Neutrophil (primary cell): ENCODE data around the gene COL26A1.

Experiments
- H3K27ac ChIP-seq: fragments of 200-600 bp; sonication (generic); 2 replicates; pipeline ENCODE4 v1.5.1; 2016; ENCODE audit warnings: mild to moderate bottlenecking, moderate library complexity
- H3K27me3 ChIP-seq: fragments of 200-600 bp; sonication (generic); 2 replicates; pipeline ENCODE4 v1.6.0; 2016; ENCODE audit warnings: mild to moderate bottlenecking
- H3K36me3 ChIP-seq: fragments of 200-600 bp; sonication (generic); 2 replicates; pipeline ENCODE4 v1.5.1; 2017
- H3K4me1 ChIP-seq, 2 experiments: fragments of 200-600 bp in 1 of 2; sonication (generic) in 1 of 2; 1 replicate in 1 of 2; 2 replicates in 1 of 2; pipeline versions ENCODE4 v1.5.1 to v1.6.1; 2013 to 2016; ENCODE audit warnings: low read depth in 1 of 2, low read length in 1 of 2, mild to moderate bottlenecking in 1 of 2, moderate library complexity in 1 of 2; ENCODE audit not compliant: control insufficient read depth in 1 of 2, insufficient read depth in 1 of 2
- H3K4me3 ChIP-seq, 2 experiments: fragments of 200-600 bp in 1 of 2; sonication (generic) in 1 of 2; 1 replicate in 1 of 2; 2 replicates in 1 of 2; pipeline ENCODE4 v1.5.1; 2013 to 2016; ENCODE audit warnings: low read depth in 1 of 2, low read length in 1 of 2, mild to moderate bottlenecking in 1 of 2, moderate library complexity in 1 of 2
- H3K9me3 ChIP-seq: fragments of 200-600 bp; sonication (generic); 2 replicates; pipeline ENCODE4 v1.5.1; 2016
- TF ChIP-seq, protein P1 (sequence below): fragments of 200-600 bp; sonication (generic); IDR thresholded peaks from 2 replicates; pipeline ENCODE4 v1.5.1; 2016; ENCODE audit warnings: antibody characterized with exemption

COL26A1 gene

DNA sequence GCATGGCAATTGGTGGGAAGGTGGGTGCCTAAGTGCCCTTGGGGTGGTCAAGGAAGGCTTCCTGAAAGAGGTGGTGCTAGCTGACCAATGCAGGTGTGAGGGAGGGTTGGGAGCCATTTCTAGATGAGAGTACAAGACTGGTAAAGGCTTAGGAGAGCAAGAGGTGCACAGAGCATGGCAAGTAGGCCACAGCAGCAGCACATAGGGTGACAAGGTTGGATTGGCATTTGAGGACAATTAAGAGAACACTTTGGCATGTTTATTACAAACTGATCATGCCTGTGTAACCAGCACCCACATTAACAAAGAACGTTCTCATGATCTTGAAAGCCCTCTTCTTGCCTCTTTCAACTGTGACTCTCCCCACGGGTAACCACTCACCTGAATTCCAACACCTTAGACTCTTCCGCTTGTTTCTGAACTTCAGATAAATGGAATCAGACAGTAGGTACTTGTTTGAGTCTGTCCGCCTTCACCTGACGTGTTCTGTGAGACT, 158.8 kb downstream of the COL26A1 start:
- Histone ChIP-seq H3K4me3 (no peak overlapping the region), H3K4me1 (no peaks in the 10 kb centered on the region), H3K27ac (no peak overlapping the region), H3K27me3 (peaks cover 9% of the 10 kb centered on the region), H3K9me3 (no peaks in the 10 kb centered on the region), H3K36me3 (no peaks in the 10 kb centered on the region)
- TF ChIP-seq, protein P1, sequence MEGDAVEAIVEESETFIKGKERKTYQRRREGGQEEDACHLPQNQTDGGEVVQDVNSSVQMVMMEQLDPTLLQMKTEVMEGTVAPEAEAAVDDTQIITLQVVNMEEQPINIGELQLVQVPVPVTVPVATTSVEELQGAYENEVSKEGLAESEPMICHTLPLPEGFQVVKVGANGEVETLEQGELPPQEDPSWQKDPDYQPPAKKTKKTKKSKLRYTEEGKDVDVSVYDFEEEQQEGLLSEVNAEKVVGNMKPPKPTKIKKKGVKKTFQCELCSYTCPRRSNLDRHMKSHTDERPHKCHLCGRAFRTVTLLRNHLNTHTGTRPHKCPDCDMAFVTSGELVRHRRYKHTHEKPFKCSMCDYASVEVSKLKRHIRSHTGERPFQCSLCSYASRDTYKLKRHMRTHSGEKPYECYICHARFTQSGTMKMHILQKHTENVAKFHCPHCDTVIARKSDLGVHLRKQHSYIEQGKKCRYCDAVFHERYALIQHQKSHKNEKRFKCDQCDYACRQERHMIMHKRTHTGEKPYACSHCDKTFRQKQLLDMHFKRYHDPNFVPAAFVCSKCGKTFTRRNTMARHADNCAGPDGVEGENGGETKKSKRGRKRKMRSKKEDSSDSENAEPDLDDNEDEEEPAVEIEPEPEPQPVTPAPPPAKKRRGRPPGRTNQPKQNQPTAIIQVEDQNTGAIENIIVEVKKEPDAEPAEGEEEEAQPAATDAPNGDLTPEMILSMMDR = no peak

DNA sequence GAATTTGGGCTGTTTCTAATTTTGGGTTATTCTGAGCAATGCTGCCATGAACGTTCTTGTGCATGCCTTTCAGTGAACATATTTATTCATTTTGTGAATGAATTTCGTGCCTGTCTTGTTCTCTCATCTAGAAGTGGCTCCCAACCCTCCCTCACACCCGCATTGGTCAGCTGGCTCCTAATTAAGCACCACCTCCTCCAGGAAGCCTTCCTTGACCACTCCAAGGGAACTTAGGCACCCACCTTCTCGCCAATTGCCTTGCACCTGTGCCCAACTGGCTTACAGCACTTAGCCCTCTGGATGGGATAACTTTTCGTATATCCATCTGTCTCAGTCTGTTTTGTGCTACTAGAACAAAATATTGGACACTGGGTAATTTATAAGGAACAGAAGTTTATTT, 159.3 kb downstream of the COL26A1 start:
- H3K9me3 ChIP-seq = no peaks in the 10 kb centered on the region

DNA sequence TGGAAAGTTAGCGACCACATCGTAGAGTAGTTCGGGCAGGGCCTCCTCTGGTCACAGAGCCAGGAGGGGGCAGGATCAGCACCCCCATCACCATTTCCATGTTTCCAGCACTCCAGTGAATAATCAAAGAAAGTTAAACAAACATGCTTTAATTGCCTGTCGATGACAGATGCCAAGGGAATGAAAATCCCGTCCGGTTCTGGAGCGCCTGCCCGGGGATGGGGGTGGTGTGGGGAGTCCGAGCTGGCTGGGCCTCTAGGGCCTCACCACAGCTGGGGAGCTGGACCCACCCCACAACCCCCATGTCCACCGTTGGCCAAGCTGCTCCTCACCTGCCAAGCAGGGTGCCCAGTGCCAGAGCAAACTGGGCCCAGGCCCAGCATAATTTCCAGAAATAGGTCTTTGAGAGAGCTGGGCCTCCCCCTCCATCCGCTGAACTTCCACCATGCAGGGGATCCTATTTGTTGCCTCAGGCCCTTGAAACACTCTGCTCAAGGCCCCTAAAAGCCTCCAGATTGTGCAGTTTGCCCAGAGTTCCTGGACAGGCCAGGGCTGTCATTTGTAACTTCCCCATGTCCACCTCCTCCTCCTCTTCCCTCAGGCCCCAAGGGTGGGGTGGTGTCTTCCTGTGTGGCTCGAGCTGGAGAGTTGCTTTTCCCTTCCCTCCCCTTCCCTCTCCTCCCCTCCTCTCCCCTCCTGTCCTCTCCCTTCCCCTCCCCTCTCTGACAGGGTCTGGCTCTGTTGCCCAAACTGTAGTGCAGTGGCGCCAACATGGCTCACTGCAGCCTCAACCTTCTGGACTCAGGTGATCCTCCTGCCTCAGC, 165.4 kb downstream of the COL26A1 start:
- Histone ChIP-seq H3K27me3 (peaks cover 3% of the 10 kb centered on the region), H3K9me3 (no peaks in the 10 kb centered on the region), H3K4me3 (no peak overlapping the region), H3K27ac (no peak overlapping the region), H3K36me3 (no peaks in the 10 kb centered on the region), H3K4me1 (no peaks in the 10 kb centered on the region)
- TF ChIP-seq, protein P1 = no peak

More for the DNA sequence above, 159.3 kb downstream of the COL26A1 start:
- Histone ChIP-seq H3K4me3 (no peak overlapping the region), H3K27ac (no peak overlapping the region), H3K4me1 (no peaks in the 10 kb centered on the region), H3K27me3 (peaks cover 9% of the 10 kb centered on the region), H3K36me3 (no peaks in the 10 kb centered on the region)
- TF ChIP-seq, protein P1 = no peak

DNA sequence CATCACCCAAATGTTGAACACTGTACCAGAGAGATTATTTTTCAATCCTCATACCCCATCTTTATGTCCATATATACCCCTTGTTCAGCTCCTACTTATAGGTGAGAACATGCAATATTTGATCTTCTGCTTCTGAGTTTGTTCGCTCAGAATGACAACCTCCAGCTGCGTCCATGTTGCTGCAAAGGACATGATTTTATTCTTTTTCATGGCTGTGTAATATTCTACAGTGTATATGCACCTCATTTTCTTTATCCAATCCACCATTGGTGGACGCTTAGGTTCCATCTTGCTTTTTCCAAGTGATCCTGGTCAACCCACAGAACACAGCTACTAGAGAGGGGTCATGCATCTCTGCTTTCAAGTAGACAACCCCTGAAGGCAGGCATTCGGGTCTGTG, 166.9 kb downstream of the COL26A1 start:
- Histone ChIP-seq H3K27ac (no peak overlapping the region), H3K4me1 (no peaks in the 10 kb centered on the region), H3K27me3 (no peaks in the 10 kb centered on the region), H3K9me3 (no peaks in the 10 kb centered on the region), H3K36me3 (no peaks in the 10 kb centered on the region), H3K4me3 (no peak overlapping the region)
- TF ChIP-seq, protein P1 = no peak

DNA sequence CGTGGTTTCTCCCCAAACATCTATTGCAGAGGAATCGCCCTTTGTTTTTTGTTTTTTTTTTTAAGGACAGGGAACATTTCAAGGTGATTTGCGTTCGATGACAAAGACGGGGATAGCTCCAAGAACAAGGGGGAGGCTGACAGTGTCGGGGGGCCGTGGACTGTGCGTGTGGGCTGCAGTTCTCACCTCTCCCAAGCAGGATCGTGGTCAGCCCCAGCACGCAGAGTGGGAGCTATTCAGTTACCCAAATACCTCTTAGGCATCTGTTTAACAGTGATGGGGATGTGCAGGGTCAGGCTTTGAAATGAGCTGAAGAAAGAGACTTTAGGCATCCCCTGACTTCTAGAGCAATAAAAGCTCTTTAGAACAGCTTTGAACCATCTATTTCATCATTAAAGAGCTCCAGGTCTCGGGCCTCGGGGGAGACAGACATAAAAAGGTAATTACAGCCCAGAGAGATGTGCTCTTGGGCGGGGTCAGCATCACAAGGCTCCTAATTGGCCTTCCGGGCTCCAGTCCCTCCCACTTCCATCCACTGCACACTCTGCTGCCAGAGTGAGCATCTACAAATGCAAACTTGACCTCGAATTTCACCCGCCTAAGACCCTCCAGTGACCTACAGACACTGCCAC, 169.2 kb downstream of the COL26A1 start:
- no peak overlapping the region for H3K4me3 ChIP-seq
- TF ChIP-seq, protein P1 = no peak
- H3K27me3 ChIP-seq = no peaks in the 10 kb centered on the region
- no peak overlapping the region for H3K27ac ChIP-seq
- no peaks in the 10 kb centered on the region for H3K4me1 ChIP-seq
- H3K36me3 ChIP-seq = no peaks in the 10 kb centered on the region
- no peaks in the 10 kb centered on the region for H3K9me3 ChIP-seq
